CD4-positive, alpha-beta T cell treated with Interleukin-4 for 1 hour (primary cell): ENCODE data around the gene HOXC11.

Experiments
- DNase-seq, 2 donors: peaks; one replicate each; pipeline ENCODE4 v3.0.0-alpha.2; 2020 to 2022

Gene HOXC11

GRCh38 chr12:53972722-53973235 lies at the start of gene HOXC11:
TSS of gene HOXC11 (plus strand) at chr12:53973126. CDS start at chr12:53973242, 116 bp downstream.
- DNase-seq: no peak

GRCh38 chr12:53924521-53925405 lies 48.2 kb upstream of the HOXC11 start:
- no peak for DNase-seq

- DNase-seq: no peak
Measured at GRCh38 chr12:53927220-53928029, 45.5 kb upstream of the HOXC11 start.

DNA sequence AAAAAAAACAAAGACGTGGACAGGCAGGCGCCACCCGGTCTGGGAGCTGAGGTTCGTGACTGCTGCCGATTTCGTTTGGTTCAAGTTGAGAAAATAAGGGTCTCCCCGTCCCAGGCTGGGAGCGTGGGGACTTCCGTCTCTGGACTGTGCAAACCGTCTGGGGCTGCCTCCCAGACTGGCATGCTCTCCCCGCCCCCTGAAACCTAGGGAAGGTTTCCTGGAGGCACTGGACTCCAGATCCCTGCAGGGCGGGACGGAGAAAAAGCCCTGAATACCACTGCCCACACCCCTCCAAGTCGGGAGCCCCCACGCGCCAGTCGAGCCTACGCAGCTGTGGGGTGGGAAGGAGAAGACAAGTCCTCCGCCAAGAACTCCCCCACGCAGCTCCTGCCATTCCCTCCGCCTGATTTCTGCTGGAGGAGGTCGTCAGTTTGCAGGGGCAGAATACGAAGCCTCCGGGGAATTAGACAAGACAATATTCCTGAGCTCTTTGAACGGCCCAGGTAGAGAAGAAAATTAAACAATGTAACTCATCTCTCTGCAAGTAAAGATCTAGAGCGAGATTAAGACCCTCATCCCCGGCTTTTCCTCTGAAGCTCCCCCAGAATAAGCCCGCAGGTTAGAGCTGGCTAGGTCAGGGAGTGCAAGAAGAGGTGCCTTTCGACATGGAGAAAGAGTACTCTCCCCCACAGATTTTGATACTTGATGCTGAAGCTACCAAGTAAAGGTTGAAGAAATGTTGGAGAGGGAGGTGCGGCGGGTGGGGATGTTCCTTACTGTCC lies 44.7 kb upstream of the HOXC11 start:
- DNase-seq: no peak

DNA sequence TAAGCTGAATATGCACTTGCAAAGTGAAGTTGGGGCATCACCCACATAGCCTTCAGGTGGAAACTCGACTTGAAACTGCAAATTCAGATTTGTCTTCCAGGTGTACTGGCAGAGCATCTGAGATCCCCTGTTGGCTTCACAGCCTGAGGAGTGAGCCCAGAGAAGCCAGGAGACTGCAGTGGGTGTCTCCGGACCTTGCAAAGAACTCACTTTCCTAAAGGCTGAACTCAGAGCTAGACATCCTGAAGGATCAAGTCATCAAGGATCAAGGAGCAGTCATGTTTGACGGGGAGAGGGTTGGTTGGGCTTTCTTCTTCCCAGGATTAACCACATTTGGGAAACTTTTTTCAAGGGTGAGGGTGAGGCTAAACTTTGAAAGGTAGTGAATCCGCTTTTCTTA lies 43.4 kb upstream of the HOXC11 start:
- DNase-seq: no peak

- DNase-seq: no peak
Measured at GRCh38 chr12:53930591-53931255, 42.2 kb upstream of the HOXC11 start.

DNA sequence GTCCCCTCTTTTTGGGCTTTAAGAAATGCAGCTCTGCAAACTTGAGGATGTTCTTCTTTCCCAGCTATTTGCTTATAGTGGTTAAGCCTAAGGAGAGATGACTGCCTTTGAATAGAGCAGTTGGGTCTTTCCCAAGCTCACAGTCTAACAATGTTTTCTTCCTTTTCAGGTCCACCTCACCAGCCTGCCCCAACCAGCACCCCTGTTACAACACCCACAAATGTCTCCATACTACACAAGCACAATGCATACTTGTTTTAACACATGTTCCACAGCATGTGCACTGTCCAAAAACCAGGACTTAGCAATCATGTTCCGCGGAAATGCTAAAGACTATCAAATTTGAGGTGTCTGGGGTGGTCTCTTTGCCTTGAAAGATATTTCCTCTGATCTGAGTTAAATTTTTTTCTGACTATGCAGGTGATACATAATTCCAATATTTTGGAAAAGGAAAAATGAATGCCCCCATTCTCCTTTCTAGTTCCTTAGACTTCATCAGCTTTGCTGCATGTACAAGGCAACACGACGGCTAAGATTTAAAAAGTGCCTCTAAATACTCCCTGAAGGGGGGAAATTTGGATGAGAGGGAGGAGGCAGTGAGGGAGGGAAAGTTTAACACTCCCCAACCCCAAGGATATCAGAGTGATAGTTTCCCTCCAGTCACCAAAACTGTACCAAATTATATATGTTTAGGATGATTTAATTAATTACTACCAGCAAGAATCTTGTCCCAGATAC lies 40.9 kb upstream of the HOXC11 start:
- DNase-seq: no peak

DNA sequence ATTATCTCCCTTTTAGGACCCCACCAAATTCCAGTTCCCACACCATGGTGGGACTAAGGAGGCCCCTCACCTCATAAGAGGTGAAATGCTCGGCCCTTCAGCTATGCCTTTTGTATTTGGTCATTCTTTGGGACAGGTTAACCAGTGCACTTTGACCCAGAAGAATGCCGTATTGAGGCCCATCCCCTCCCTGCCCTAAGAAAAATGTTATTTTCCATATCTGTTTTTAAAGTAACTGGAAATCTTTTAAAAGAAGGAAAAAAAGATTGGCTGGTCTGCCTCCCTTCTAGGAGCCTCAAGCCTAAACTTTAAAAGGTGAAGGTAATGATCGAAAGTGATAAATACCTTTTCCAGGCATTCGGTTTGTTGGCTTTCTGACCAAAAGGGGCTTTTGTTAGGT lies 40.0 kb upstream of the HOXC11 start:
- DNase-seq: no peak

DNA sequence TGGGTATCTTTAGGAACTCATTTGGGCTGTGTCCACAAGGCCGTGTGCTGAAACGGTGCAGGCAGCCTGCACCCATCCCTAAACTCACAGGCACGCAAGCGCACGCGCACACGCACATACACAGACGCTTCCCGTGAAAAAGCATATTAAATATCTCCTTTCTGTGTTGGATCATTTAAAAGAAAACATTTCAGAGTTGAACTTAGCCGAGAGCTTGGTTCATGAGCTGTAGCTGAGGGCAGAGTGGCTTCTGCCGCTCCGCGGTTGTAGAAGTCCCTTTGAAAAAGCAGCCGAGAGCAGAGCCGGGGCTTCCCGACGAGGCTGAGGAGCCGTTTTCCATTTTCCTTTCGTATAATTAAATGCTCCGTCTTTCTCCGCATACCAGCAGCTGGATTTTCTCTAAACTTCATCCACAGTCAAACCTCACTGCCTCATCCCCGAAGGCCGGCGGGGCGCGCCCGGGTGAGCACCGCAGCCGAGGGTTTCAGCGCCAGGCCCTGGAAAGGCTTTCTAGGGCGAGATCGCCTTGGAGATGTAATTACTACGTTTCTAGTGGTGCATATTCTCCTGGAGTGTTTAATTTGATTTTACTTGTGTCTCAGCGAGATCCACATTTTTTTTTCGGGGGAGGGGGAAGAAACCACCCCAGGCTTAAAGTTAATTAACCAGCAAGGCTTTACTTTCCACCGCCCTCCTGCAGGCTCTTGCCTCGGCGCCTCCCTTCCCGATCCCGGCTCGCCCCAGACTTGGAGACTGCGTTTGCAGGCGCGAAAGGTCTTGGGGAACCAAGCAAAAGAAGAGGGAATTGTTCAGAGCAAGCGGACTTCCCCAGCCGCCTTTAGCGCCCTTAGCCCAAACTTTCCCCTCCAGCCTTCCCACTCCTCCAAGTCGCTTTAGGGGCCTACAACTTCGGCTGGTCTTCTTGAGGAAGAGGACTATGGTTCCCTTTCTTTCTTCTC lies 37.3 kb upstream of the HOXC11 start:
- no peak for DNase-seq

GRCh38 chr12:53937099-53937498 lies 35.8 kb upstream of the HOXC11 start:
- no peak for DNase-seq

DNA sequence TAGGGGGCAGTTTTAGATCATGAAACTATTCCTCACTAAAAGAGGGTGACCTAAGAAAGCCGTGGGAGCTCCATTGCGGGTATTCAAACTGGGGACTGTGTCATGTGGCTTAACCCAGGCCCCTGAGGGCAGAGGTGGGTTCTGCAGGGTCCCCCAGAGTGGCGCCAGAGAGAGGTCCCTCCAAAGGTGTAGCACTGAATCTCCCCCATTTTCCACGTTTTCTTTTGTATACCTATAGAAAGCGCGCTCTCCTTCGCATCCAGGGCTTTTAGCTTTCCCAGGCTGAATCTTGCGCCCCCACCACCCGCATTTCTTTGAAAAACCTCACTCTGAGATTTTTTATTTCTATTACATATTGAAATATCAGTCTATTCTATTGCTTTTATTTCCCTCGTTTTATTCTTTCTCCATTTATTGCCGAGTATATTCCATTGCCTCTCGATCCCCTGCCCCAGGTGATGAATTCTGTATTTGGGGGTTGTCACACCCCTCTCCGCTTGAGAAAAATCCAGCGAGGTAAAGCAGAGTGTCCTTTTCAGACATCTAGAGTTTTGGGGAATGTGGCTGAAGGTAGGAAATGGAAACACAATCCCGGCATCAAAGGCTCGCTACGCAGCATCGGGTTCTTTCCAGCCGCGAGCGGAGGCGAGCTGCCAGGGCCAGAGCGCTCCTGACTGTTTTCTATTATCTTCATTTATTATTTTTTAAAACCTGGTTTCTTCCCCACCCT lies 35.2 kb upstream of the HOXC11 start:
- no peak for DNase-seq

DNA sequence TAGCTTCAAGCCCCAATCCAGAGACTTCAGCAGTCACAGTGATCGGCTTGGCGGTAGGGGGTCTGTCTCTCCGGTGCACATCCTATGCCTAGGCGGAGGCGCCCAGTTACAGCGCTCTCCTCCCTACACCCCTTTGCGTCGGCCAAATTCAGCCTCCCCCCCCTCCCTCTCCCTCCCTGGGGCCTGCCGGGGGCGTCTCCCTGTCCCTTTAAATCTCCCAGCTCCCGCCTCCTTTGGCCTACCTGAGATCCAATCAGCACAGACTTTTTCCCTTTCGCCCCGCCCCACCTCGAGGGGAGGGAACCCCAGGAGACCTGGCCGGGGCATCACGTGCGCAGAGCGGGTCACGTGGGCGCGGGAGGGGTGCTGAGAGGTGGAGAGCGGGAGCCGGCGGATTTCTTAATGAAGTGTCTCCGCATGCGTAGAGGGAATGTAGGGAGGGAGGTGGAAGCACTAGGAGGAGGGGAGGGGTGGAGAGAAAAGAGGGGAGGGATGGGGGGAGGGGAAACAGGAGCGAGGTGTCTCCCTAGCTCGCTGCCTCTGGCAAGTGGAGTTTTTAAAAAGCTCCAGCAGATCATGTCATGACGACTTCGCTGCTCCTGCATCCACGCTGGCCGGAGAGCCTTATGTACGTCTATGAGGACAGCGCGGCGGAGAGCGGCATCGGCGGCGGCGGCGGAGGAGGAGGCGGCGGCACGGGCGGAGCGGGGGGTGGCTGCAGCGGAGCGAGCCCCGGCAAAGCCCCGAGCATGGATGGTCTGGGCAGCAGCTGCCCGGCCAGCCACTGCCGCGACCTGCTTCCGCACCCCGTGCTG lies 34.4 kb upstream of the HOXC11 start, which contains the start of gene HOXC13:
Gene HOXC13 (plus strand): TSS at position 506 of the 815 bp plus-strand sequence. CDS start 76 bp downstream, at position 582.
- peak in 1 of 2 donors; percentile 21 for DNase-seq

DNA sequence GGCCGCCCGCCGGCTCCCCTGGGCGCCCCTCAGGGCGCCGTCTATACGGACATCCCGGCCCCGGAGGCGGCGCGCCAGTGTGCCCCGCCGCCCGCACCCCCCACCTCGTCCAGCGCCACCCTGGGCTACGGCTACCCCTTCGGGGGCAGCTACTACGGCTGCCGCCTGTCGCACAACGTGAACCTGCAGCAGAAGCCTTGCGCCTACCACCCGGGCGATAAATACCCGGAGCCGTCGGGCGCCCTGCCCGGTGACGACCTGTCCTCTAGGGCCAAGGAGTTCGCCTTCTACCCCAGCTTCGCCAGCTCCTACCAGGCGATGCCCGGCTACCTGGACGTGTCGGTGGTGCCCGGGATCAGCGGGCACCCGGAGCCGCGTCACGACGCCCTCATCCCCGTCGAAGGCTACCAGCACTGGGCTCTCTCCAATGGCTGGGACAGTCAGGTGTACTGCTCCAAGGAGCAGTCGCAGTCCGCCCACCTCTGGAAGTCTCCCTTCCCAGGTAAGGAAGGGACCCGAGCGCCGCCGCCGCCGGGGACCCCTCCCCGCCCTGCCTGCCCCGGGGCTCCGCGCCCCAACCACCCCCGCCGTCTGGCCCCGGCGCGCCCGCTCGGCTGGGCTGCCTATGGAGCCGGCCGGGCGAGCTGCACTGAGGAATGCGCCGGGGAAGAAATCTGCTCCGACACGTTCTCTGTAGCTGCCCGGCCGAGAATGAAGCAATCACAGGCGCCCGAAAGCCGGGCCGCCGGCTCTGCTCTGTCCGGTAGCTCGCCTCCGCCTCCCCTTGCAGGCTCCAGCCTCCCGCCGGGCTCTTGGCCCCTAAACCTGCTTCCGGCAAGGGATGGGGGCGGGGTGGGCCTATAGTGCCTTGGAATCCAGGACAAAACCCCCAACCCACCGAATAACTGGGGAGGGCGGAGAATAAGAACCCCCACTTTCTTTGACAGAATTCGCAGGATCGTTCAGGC lies 33.5 kb upstream of the HOXC11 start:
- no peak for DNase-seq

GRCh38 chr12:53940443-53941014 lies 32.4 kb upstream of the HOXC11 start:
- no peak for DNase-seq

GRCh38 chr12:53941187-53941586 lies 31.7 kb upstream of the HOXC11 start:
- DNase-seq: no peak

DNA sequence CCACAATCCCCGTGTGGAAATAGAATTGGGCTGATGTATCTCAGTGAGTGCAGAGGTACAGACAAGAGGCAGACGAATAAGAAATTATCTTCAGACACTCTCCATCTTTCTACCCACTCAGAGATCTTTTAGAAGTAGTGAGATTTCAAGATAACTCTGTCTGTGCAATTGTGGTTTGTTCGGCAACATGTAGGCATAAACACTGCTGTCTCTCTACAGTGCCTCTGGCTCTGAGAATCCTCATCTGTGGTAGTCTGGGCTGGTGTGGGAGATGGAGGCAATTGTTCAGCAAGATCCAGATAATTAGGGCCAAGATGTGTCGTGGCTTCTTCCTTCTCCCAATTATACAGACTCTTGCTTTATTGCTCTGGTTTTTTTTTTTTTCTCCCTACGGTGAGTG lies 31.2 kb upstream of the HOXC11 start:
- DNase-seq: no peak

DNA sequence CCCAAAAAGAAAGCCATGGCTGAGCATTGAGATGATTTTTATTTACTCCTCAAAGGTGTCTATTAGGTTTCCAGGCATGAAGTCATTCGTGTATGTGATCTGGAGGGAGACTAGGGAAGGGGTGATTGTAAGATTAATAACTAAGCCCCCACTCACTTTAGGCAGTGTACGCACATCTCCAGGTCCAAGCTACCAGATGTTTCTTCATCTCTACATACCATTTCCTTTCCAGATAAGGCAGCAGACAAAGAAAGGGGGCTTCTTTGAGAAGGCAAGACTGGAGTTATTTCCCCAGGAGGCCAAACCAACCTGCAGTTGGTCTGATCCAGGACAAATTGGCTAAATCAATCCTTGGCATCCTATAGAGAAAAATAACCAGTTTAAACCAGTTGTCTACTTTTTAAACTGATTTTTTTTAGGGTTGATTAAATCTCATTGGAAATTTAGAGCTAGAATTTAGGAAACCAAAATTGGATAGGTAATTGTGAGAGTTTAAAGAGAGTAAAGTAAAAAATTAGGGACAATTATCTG lies 30.4 kb upstream of the HOXC11 start:
- DNase-seq: no peak
